Keratinocyte (primary cell): ENCODE measurements around the gene OR1L1. TPM values are rescaled to one million over a fixed set of nuclear protein-coding genes. Genes with fewer than 3 reads are reported as not detected.

Experiments used
- DNase-seq: peaks from one replicate; pipeline ENCODE4 v3.0.0-alpha.2; 2011; ENCODE audit warnings: low read depth, missing footprints, low spot score
- FAIRE-seq: peaks from 2 replicates; lab custom pipeline; 2011; peaks lifted over from hg19 to GRCh38; lab: Jason Lieb, UNC
- H2AFZ ChIP-seq: 2 replicates; pipeline ENCODE4 v1.6.0; 2012; ENCODE audit warnings: low read length, control low read depth, inconsistent platforms; ENCODE audit not compliant: control insufficient read depth
- H3K27ac ChIP-seq: 2 replicates; pipeline ENCODE4 v1.5.1; 2011; ENCODE audit warnings: low read length; ENCODE audit not compliant: control insufficient read depth, insufficient read depth
- H3K27me3 ChIP-seq: 3 replicates; pipeline ENCODE4 v1.6.0; 2011; ENCODE audit warnings: low read length; ENCODE audit not compliant: control insufficient read depth, insufficient read depth; ENCODE audit errors: extremely low read depth
- H3K36me3 ChIP-seq, 2 experiments: 2 replicates in 1 of 2; 3 replicates in 1 of 2; pipeline ENCODE4 v1.5.1; 2011; ENCODE audit warnings: low read length in 2 of 2, mild to moderate bottlenecking in 1 of 2; ENCODE audit not compliant: control insufficient read depth in 2 of 2, insufficient read depth in 2 of 2; ENCODE audit errors: extremely low read depth in 1 of 2
- H3K4me1 ChIP-seq: 3 replicates; pipeline ENCODE4 v1.5.1; 2011; ENCODE audit warnings: low read length; ENCODE audit not compliant: control insufficient read depth, insufficient read depth; ENCODE audit errors: extremely low read depth
- H3K4me2 ChIP-seq: 3 replicates; pipeline ENCODE4 v1.6.0; 2011; ENCODE audit warnings: low read depth, low read length; ENCODE audit not compliant: control insufficient read depth, insufficient read depth; ENCODE audit errors: extremely low read depth
- H3K4me3 ChIP-seq, 3 experiments: fragments of 200-600 bp in 1 of 3; sonication (generic) in 1 of 3; 2 replicates in 2 of 3; 3 replicates in 1 of 3; pipeline ENCODE4 v1.5.1; 2011 to 2016; ENCODE audit warnings: low read length in 3 of 3, mild to moderate bottlenecking in 3 of 3, control low read depth in 2 of 3, inconsistent platforms in 1 of 3, low read depth in 1 of 3, mixed read lengths in 1 of 3, mixed run types in 1 of 3, moderate library complexity in 1 of 3; ENCODE audit not compliant: control insufficient read depth in 2 of 3, insufficient read depth in 2 of 3; ENCODE audit errors: extremely low read depth in 1 of 3
- H3K79me2 ChIP-seq: 2 replicates; pipeline ENCODE4 v1.6.0; 2012; ENCODE audit warnings: low read length; ENCODE audit not compliant: control insufficient read depth, insufficient read depth
- H3K9ac ChIP-seq: 3 replicates; pipeline ENCODE4 v1.6.0; 2011; ENCODE audit warnings: low read length; ENCODE audit not compliant: control insufficient read depth, insufficient read depth; ENCODE audit errors: extremely low read depth
- H3K9me1 ChIP-seq: 3 replicates; pipeline ENCODE4 v1.6.0; 2011; ENCODE audit warnings: low read length; ENCODE audit not compliant: control insufficient read depth, insufficient read depth; ENCODE audit errors: extremely low read depth
- H3K9me3 ChIP-seq: 2 replicates; pipeline ENCODE4 v1.5.1; 2012; ENCODE audit warnings: low read depth, low read length; ENCODE audit not compliant: control insufficient read depth
- H4K20me1 ChIP-seq: 3 replicates; pipeline ENCODE4 v1.6.0; 2011; ENCODE audit warnings: low read length; ENCODE audit not compliant: control insufficient read depth, insufficient read depth; ENCODE audit errors: extremely low read depth
- EZH2 ChIP-seq: IDR thresholded peaks from one replicate; pipeline ENCODE4 v1.6.1; 2012; ENCODE audit warnings: inconsistent platforms, mild to moderate bottlenecking, low read length, moderate library complexity
- dilution Hi-C: fragments of 300-500 bp; cut with MboI; formaldehyde crosslinking; loops from one replicate; pipeline ENCODE4 v1.7.0; 2020; ENCODE audit warnings: low sequenced_read_pairs; ENCODE audit not compliant: extremely low pct_ligation_motif_present
- polyA plus RNA-seq, 5 experiments: library from polyadenylated mRNA; depleted of rRNA in 3 of 5; stranded (reverse) in 3 of 5; stranded (forward) in 1 of 5; unstranded in 1 of 5; fragments of >200 nt; gene quantifications; 1 replicate in 1 of 5; 2 replicates in 3 of 5; 3 replicates in 1 of 5; pipeline versions ENCODE4 v1.2.1 to v1.2.3, GENCODE V29; 2011 to 2012; ENCODE audit warnings: missing spikeins in 2 of 5, low read depth in 1 of 5, low replicate concordance in 1 of 5
- TF ChIP-seq, protein P1 (sequence below), 3 experiments: IDR thresholded peaks in 1 of 3; conservative IDR thresholded peaks in 1 of 3; optimal IDR thresholded peaks in 1 of 3; 2 replicates in 2 of 3; 3 replicates in 1 of 3; pipeline versions ENCODE3 to v1.5.1; 2011; ENCODE audit warnings: low read length in 3 of 3, mild to moderate bottlenecking in 3 of 3, moderate library complexity in 2 of 3, control low read depth in 1 of 3, inconsistent platforms in 1 of 3; ENCODE audit not compliant: insufficient read depth in 2 of 3; ENCODE audit errors: extremely low read depth in 1 of 3

Gene OR1L1
- polyA plus RNA-seq, 1 donor (not counting 4 experiments of a cell fraction or from before 2014, with no cell fraction given), result not detected

GRCh38 chr9:122684851-122685250 is 23.3 kb downstream of the OR1L1 start:
- Histone ChIP-seq H3K4me3 (no peak overlapping the region), H4K20me1 (no peaks in the 10 kb centered on the region), H3K9me3 (no peaks in the 10 kb centered on the region), H3K4me1 (no peaks in the 10 kb centered on the region), H3K9ac (no peak overlapping the region), H2AFZ (no peak overlapping the region), H3K4me2 (no peak overlapping the region), H3K79me2 (no peaks in the 10 kb centered on the region), H3K36me3 (no peaks in the 10 kb centered on the region), H3K27me3 (no peaks in the 10 kb centered on the region), H3K27ac (no peak overlapping the region), H3K9me1 (no peaks in the 10 kb centered on the region)
- dilution Hi-C loops, result no loop called here
- no peak for DNase-seq
- TF ChIP-seq EZH2, result no peak
- TF ChIP-seq, protein P1, sequence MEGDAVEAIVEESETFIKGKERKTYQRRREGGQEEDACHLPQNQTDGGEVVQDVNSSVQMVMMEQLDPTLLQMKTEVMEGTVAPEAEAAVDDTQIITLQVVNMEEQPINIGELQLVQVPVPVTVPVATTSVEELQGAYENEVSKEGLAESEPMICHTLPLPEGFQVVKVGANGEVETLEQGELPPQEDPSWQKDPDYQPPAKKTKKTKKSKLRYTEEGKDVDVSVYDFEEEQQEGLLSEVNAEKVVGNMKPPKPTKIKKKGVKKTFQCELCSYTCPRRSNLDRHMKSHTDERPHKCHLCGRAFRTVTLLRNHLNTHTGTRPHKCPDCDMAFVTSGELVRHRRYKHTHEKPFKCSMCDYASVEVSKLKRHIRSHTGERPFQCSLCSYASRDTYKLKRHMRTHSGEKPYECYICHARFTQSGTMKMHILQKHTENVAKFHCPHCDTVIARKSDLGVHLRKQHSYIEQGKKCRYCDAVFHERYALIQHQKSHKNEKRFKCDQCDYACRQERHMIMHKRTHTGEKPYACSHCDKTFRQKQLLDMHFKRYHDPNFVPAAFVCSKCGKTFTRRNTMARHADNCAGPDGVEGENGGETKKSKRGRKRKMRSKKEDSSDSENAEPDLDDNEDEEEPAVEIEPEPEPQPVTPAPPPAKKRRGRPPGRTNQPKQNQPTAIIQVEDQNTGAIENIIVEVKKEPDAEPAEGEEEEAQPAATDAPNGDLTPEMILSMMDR (optimal IDR thresholded peaks at IDR 0.05 in 1 of 3, IDR thresholded peaks at IDR 0.05 in 1 of 3, conservative IDR thresholded peaks at IDR 0.05 in 1 of 3; ENCODE audit: extremely low read depth in 1 of 3, insufficient read depth in 2 of 3, low read length in 3 of 3), result no peak
- no peak for FAIRE-seq

GRCh38 chr9:122695696-122696095 is 34.2 kb downstream of the OR1L1 start:
- TF ChIP-seq, protein P1 (optimal IDR thresholded peaks at IDR 0.05 in 1 of 3, IDR thresholded peaks at IDR 0.05 in 1 of 3, conservative IDR thresholded peaks at IDR 0.05 in 1 of 3; ENCODE audit: extremely low read depth in 1 of 3, insufficient read depth in 2 of 3, low read length in 3 of 3), result no peak
- no peak for TF ChIP-seq EZH2
- no peaks in the 10 kb centered on the region for H3K4me1 ChIP-seq
- FAIRE-seq, result no peak
- H4K20me1 ChIP-seq, result no peaks in the 10 kb centered on the region
- H3K4me2 ChIP-seq, result no peak overlapping the region
- no peaks in the 10 kb centered on the region for H3K9me3 ChIP-seq
- H3K27ac ChIP-seq, result no peak overlapping the region
- no peak overlapping the region for H3K9ac ChIP-seq
- H3K27me3 ChIP-seq, result no peaks in the 10 kb centered on the region
- no peak for DNase-seq
- dilution Hi-C loops, result no loop called here
- no peaks in the 10 kb centered on the region for H3K9me1 ChIP-seq
- H3K36me3 ChIP-seq, result no peaks in the 10 kb centered on the region
- no peak overlapping the region for H3K4me3 ChIP-seq
- no peak overlapping the region for H2AFZ ChIP-seq
- no peaks in the 10 kb centered on the region for H3K79me2 ChIP-seq

Other genes with a start within 250 kb of the OR1L1 start
- gene OR1J1, start 183.8 kb upstream of the OR1L1 start, polyA plus RNA-seq, result not detected in 3 replicates
- gene OR1J2, start 150.9 kb upstream of the OR1L1 start, polyA plus RNA-seq, result not detected in 3 replicates
- gene OR1J4, start 142.6 kb upstream of the OR1L1 start, polyA plus RNA-seq, result not detected in 3 replicates
- not detected in 3 replicates for gene OR1N1, start 134.4 kb upstream of the OR1L1 start, polyA plus RNA-seq
- not detected in 3 replicates for gene OR1N2, start 108.6 kb upstream of the OR1L1 start, polyA plus RNA-seq
- not detected in 3 replicates for gene OR1L8, start 78.3 kb upstream of the OR1L1 start, polyA plus RNA-seq
- not detected in 3 replicates for gene OR1Q1, start 47.0 kb upstream of the OR1L1 start, polyA plus RNA-seq
- not detected in 3 replicates for gene OR1B1, start 4.1 kb upstream of the OR1L1 start, polyA plus RNA-seq
- gene OR1L3, start 13.4 kb downstream of the OR1L1 start, polyA plus RNA-seq, result not detected in 3 replicates
- gene OR1L4, start 62.3 kb downstream of the OR1L1 start, polyA plus RNA-seq, result not detected in 3 replicates
- gene OR1L6, start 80.6 kb downstream of the OR1L1 start, polyA plus RNA-seq, result not detected in 3 replicates
- gene OR5C1, start 127.2 kb downstream of the OR1L1 start, polyA plus RNA-seq, result not detected in 3 replicates
- gene OR1K1, start 138.4 kb downstream of the OR1L1 start, polyA plus RNA-seq, result not detected in 3 replicates
- gene PDCL, start 166.9 kb downstream of the OR1L1 start, polyA plus RNA-seq, result 7.3 to 11.5 TPM (median 10.5 TPM) in 3 replicates
- 31.0 to 35.0 TPM (median 34.2 TPM) in 3 replicates for gene RC3H2, start 243.6 kb downstream of the OR1L1 start, polyA plus RNA-seq